Glutamatergic neuron (in vitro differentiated cells): ENCODE results near the gene CLDN19. TPM values are rescaled to one million over a fixed set of nuclear protein-coding genes. Genes with fewer than 3 reads are reported as not detected.

ENCODE experiments used
- DNase-seq: peaks from one replicate; pipeline ENCODE4 v3.0.0; 2022
- H3K27ac Mint-ChIP-seq: one replicate; pipeline ENCODE4 v1.8.0; 2020; ENCODE audit warnings: mild to moderate bottlenecking, mixed read lengths, inconsistent platforms; ENCODE audit not compliant: unreplicated experiment
- H3K27me3 Mint-ChIP-seq: one replicate; pipeline ENCODE4 v1.8.0; 2020; ENCODE audit warnings: mild to moderate bottlenecking, moderate library complexity, mixed read lengths, inconsistent platforms; ENCODE audit not compliant: unreplicated experiment
- H3K36me3 Mint-ChIP-seq: one replicate; pipeline ENCODE4 v1.8.0; 2020; ENCODE audit warnings: mild to moderate bottlenecking, mixed read lengths, inconsistent platforms; ENCODE audit not compliant: unreplicated experiment
- H3K4me1 Mint-ChIP-seq: one replicate; pipeline ENCODE4 v1.8.0; 2020; ENCODE audit warnings: mild to moderate bottlenecking, low read depth, mixed read lengths, inconsistent platforms; ENCODE audit not compliant: unreplicated experiment
- H3K4me3 Mint-ChIP-seq: one replicate; pipeline ENCODE4 v1.8.0; 2020; ENCODE audit warnings: mild to moderate bottlenecking, mixed read lengths, inconsistent platforms; ENCODE audit not compliant: unreplicated experiment
- H3K9me3 Mint-ChIP-seq: one replicate; pipeline ENCODE4 v1.8.0; 2020; ENCODE audit warnings: mild to moderate bottlenecking, moderate library complexity, mixed read lengths, inconsistent platforms; ENCODE audit not compliant: unreplicated experiment
- total RNA-seq: library from RNA; stranded (reverse); fragmentation: NEBNext Ultra II Directional; extraction: Animal tissue kit (Norgen Biotek cat#: 25700); gene quantifications from one replicate; pipeline ENCODE4 v1.2.1, GENCODE V29; 2021; ENCODE audit not compliant: unreplicated experiment
- TF ChIP-seq, protein P1 (sequence below): fragments of 200-600 bp; sonication (generic); IDR thresholded peaks from one replicate; pipeline ENCODE4 v1.5.0; 2021; ENCODE audit not compliant: partially characterized antibody, unreplicated experiment

CLDN19 gene
- total RNA-seq, 1 donor from 2014 or later = not detected

DNA sequence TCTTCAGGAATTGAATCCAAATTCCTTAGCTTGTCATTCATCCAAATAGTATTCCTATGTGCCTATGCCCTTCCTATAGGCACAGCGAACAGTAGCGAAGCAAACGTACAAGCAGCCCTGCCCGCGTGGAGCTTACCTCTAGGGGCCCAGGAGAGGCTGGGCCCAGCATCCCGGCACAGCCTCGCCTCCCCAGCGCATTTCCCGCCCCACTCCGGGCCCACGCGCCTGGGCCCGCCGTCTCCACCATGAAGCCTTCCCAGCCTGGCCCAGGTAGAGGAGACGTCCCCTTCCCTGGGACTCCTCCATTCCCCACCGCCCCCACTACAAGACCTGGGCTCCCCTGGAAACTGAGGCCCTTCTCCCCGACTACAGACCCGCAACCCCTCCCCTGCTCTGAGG is 44.5 kb upstream of the CLDN19 start:
- peaks cover 8% of the 10 kb centered on the region for H3K27me3 Mint-ChIP-seq
- H3K9me3 Mint-ChIP-seq = peaks cover 2% of the 10 kb centered on the region
- no peak overlapping the region for H3K4me3 Mint-ChIP-seq
- DNase-seq = no peak
- H3K27ac Mint-ChIP-seq = no peak overlapping the region
- H3K36me3 Mint-ChIP-seq = peaks cover 5% of the 10 kb centered on the region
- TF ChIP-seq, protein P1, sequence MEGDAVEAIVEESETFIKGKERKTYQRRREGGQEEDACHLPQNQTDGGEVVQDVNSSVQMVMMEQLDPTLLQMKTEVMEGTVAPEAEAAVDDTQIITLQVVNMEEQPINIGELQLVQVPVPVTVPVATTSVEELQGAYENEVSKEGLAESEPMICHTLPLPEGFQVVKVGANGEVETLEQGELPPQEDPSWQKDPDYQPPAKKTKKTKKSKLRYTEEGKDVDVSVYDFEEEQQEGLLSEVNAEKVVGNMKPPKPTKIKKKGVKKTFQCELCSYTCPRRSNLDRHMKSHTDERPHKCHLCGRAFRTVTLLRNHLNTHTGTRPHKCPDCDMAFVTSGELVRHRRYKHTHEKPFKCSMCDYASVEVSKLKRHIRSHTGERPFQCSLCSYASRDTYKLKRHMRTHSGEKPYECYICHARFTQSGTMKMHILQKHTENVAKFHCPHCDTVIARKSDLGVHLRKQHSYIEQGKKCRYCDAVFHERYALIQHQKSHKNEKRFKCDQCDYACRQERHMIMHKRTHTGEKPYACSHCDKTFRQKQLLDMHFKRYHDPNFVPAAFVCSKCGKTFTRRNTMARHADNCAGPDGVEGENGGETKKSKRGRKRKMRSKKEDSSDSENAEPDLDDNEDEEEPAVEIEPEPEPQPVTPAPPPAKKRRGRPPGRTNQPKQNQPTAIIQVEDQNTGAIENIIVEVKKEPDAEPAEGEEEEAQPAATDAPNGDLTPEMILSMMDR = no peak
- H3K4me1 Mint-ChIP-seq = peaks cover 21% of the 10 kb centered on the region

DNA sequence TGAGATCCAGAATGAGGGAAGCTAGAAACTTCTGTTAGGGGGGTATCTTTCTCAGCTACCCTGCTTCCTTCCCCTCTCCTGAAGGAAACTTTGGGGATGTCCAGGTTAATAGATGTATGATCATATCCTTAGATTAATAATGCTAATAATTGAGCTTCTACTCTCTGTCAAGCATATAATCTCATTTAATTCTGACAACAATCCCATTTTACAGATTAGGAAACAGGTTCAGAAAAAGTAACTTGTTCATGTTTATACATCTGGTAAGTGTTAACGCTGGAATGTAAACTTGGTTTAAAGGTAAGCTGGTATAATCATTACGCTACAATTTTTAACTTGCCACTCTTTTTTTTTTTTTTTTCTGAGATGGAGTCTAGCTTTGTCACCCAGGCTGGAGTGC is 43.1 kb upstream of the CLDN19 start:
- TF ChIP-seq, protein P1 = no peak
- DNase-seq = no peak
- H3K4me3 Mint-ChIP-seq = no peak overlapping the region
- peaks cover 5% of the 10 kb centered on the region for H3K36me3 Mint-ChIP-seq
- H3K4me1 Mint-ChIP-seq = peaks cover 15% of the 10 kb centered on the region
- no peak overlapping the region for H3K27ac Mint-ChIP-seq
- H3K27me3 Mint-ChIP-seq = peaks cover 9% of the 10 kb centered on the region
- H3K9me3 Mint-ChIP-seq = peaks cover 2% of the 10 kb centered on the region

DNA sequence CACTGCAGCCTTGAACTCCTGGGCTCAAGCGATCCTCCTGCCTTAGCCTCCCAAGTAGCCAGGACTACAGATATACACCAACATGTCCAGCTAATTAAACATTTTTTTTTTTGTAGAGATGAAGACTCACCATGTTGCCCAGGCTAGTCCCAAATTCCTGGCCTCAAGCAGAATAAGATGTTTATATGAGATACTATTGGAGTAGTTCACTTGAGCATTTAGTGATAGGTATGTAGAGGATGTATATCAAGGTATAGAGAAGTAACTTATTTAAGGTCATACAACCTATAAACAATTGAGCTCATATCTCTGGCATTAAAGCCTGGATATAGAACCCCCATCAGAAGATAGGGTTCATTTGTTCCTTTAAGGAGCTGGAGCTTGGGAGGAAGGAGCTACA is 40.1 kb upstream of the CLDN19 start:
- H3K36me3 Mint-ChIP-seq = peaks cover 5% of the 10 kb centered on the region
- H3K27me3 Mint-ChIP-seq = peaks cover 1% of the 10 kb centered on the region
- no peaks in the 10 kb centered on the region for H3K9me3 Mint-ChIP-seq
- H3K4me3 Mint-ChIP-seq = no peak overlapping the region
- no peak overlapping the region for H3K27ac Mint-ChIP-seq
- DNase-seq = no peak
- H3K4me1 Mint-ChIP-seq = peaks cover 4% of the 10 kb centered on the region
- TF ChIP-seq, protein P1 = no peak

DNA sequence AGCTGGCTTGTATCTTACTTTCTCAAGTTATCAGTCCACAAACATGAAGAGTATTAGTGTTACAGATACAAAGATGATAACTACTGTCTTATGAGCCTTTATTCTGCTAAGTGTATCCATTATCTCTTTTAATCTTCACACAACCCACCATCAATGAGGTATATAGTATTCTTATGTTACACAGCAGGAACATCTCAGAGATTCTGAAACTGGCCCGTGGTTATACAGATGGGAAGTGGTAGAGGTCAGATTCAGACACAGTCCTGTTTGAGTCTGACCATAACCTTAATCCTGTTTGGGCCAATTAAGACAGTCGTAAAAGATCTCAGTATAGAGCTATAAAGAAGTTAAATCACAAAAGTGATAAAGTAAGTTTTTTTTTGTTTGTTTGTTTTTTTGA is 39.7 kb upstream of the CLDN19 start:
- peaks cover 1% of the 10 kb centered on the region for H3K27me3 Mint-ChIP-seq
- H3K4me1 Mint-ChIP-seq = peaks cover 4% of the 10 kb centered on the region
- H3K36me3 Mint-ChIP-seq = peaks cover 5% of the 10 kb centered on the region
- H3K4me3 Mint-ChIP-seq = no peak overlapping the region
- TF ChIP-seq, protein P1 = no peak
- no peak for DNase-seq
- no peaks in the 10 kb centered on the region for H3K9me3 Mint-ChIP-seq
- H3K27ac Mint-ChIP-seq = no peak overlapping the region

DNA sequence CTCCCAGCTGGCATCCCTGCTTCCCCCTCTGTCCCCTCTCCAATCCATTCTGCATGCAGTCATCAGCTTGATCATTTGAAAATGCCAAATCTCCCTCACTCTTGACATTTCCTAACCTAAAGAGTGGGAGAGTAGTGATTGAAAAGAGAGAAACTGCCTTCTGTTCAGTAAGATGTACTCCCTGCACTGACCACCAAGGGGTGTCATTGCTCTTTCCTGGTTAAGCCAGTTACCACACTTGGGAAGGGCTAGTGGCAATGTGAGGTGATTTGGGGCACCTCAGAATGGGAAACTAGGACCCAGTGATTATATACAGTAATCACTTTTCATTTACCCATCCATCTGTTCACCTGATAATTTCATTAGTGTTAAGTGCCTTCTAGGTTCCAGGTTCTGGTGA is 37.8 kb upstream of the CLDN19 start:
- Mint-ChIP-seq H3K36me3 (no peaks in the 10 kb centered on the region), H3K9me3 (no peaks in the 10 kb centered on the region), H3K4me1 (no peaks in the 10 kb centered on the region), H3K4me3 (no peak overlapping the region), H3K27me3 (peaks cover 1% of the 10 kb centered on the region), H3K27ac (peak overlapping the region; percentile 21)
- peak; percentile 48 for DNase-seq
- TF ChIP-seq, protein P1 = peak; percentile 72
